ENCODE results near the gene GALNT15.

The GALNT15 gene, protein sequence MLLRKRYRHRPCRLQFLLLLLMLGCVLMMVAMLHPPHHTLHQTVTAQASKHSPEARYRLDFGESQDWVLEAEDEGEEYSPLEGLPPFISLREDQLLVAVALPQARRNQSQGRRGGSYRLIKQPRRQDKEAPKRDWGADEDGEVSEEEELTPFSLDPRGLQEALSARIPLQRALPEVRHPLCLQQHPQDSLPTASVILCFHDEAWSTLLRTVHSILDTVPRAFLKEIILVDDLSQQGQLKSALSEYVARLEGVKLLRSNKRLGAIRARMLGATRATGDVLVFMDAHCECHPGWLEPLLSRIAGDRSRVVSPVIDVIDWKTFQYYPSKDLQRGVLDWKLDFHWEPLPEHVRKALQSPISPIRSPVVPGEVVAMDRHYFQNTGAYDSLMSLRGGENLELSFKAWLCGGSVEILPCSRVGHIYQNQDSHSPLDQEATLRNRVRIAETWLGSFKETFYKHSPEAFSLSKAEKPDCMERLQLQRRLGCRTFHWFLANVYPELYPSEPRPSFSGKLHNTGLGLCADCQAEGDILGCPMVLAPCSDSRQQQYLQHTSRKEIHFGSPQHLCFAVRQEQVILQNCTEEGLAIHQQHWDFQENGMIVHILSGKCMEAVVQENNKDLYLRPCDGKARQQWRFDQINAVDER

DNA sequence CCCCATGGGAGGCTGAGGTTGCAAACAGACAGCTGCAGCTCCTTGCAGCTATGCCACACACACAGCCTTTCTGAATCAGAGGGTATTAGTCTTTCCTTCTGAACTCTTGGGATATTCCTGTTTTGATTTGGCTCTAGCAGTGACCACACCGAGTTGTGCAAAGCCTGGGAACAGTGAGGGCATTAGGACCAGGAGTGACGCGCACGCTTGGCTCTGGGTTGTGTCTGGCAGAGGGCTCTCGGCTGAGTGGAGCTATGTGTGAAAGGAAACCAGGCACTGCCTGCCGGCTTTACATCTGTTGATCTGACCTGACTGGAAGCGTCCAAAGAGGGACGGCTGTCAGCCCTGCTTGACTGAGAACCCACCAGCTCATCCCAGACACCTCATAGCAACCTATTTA is at the start of gene GALNT15:
Gene GALNT15 (plus strand): TSS at position 292 of the 400 bp plus-strand sequence. CDS start 472 bp downstream, outside the sequence.
- no peak for DNase-seq (ENCODE audit: low read depth in 2 of 2)

DNA sequence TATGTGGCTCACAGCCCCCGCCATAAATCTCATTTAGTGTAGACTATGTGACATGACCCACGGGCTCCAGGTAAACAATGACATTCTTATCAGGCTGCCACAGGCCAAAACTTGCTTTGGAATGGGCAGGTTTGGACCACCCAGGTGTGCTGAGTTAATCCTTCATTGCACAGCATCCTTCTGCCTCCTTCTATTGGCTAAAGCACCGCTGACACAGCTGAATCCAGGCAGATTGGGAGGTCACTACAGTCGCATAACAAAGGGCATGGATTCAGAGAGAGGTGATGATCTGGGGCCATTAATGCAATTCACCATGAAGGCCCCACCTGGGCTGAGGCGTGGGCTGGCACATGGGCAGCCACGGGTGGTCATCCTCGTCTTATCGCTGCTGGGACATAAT is 47.8 kb upstream of the GALNT15 start:
- no peak for DNase-seq (ENCODE audit: low read depth in 2 of 2)

DNA sequence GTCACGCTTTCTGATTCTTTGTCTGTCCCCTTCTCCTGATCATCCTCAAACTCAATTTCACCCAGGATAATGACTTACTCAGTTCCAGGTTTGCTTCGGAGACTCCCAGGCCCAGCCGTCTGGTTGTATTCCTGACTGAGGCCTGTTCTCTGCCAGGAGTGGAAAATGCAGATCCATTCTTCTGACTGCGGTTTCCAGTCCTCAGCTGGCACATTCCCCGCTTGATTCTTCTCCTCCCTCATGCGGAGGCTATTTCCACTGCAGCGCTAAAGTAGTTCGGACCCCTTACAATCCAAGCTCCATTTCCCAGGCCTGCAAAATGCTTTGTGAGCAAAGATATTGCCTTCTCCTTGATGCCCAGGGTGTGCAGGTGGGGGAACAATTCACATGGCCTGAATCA is 47.2 kb upstream of the GALNT15 start:
- DNase-seq (ENCODE audit: low read depth in 2 of 2): no peak

DNA sequence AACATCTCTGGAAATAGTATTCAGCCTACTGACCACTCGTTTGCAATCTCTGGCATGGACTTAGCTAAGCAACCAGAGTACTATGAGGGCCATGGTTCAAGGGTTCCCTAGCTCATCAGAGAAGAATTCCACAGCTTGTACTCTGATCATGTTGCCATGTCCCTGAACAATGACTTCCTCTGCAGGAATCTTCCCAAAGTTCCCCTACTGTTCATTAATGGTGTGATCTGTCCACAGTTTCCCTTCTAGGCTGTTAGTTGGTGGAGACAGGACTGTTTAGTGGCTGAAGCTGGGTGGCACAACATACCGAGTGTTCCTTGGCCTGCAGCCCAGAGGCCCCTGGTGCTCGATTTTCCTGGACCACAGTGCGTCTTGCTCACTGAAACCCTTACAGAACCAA is 44.4 kb upstream of the GALNT15 start:
- DNase-seq (ENCODE audit: low read depth in 2 of 2): no peak

DNA sequence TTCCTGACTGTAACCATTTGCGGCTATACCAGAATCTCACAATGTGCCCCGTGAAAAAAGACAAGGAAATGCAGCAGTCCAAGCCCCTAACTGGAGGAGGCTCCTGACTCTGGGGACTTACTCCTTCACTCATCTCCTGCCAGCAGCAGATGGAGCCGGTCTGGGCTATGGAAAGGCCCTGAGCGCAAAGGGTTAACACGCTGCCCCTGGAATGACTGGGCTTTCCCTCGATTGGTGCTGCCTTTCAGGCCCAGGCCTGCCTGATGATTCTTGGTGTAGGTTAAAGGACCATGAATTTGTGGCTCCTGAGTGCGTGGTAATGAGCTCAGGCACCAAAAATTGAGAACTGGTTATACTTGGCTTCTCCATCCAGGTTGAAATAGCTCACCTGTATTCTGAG is 42.3 kb upstream of the GALNT15 start:
- no peak for DNase-seq (ENCODE audit: low read depth in 2 of 2)

DNA sequence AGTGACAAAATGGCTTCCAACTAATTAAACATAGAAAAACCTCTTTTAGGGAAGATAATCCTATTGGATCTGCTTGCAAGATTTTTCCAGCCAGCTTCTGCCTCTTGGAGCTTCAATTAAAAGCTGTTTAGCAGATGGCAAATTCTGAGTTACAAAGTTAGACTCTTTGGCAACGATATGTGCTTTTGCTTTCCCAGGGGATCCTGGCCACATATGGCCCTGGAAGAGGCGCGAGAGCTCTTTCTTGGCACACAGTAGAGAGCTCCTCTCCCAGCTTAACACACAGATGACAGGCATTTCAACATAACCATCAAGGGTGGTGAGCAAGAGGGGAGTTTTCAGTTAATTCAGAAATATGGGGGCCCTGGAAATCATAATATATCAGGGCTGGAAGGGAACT is 41.6 kb upstream of the GALNT15 start:
- no peak for DNase-seq (ENCODE audit: low read depth in 2 of 2)

DNA sequence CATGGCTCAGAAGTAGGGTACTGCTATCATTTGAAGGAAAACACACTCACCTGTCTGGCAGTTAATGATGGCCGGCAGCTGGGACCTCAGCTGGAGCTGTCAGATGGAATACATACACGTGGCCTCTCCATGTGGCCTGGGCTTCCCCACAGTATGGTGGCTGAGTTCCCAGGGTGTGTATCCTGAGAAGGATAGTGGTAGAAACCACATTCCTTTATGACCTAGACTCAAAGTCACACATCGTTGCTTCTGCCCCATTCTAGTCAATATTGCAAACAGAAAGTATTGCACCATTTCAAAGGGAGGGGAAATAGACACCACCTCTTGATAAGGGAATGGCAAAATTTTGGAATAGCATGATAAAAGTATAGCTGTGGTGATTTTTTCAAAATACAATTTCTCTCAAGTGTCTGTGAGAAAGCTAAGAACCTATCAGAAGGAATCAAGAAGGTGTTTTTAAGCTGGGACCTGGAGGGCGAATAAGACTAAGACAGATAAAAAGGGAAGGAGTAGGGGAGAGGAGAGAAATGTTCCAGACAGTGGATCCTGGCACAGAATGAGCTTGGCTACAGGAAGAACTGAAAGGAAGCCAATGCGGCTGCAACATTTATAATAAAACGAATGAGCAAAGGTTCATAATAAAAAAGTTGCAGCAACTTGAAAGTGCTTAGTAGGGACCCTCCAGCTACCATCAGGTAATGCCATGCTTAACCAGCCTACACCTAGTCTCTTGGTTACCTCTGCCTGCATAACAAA is 40.1 kb upstream of the GALNT15 start:
- no peak for DNase-seq (ENCODE audit: low read depth in 2 of 2)

DNA sequence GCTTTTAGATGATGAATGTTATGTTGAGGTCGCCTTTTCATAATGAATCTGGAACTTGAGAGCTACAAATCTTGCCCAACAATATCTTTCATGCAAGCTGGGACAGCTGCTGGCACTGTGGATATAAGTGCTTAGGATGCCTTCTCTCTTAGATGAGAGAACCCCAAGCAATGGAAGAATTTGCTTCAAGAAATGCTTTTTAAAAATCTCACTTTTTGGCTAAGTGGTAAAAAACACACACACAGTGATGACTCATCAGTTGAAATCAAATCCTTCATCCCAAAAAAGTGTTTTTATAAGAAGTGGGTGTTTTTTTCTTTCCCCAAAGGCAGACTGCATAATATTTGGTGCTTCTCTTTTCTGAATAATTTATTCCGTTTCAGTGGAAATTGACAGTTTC is 38.4 kb upstream of the GALNT15 start:
- DNase-seq (ENCODE audit: low read depth in 2 of 2): no peak

DNA sequence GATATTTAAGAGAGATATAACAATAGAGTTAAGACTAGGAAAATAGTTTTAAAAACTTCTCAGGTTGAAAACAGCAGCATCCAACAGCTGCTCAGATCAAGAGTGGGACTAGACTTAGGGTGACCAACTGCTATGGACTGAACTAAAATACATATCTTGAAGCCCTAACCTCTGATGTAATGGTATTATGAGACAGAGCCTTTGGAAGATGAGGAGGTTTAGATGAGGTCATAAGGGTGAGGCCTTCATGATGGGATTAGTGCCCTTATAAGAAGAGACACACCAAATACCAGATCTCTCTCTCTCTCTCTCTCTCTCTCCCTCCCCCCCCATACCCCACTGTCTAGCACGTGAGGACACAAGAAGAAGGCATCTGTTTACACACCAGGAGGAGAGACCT is 37.4 kb upstream of the GALNT15 start:
- no peak for DNase-seq (ENCODE audit: low read depth in 2 of 2)

DNA sequence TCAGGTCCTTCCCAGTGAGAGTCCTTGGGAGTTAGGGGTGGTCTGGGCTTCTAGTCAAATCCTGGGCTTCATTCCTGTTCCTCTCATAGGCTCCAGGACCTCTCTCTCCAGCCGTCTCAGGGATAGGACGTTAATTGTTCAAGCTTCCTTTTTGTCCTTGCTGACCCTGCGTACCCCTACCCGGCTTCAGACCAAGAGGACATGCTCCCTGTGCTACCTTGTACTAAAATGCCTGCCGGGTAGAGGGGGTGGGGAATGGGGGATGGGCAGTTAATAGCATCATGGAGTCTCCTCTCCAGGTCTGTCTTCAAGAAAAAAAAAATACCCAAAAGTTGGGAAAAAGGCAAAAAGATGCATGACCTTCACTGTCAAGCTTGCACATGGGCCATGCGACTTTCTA is 36.5 kb upstream of the GALNT15 start:
- DNase-seq (ENCODE audit: low read depth in 2 of 2): no peak

DNA sequence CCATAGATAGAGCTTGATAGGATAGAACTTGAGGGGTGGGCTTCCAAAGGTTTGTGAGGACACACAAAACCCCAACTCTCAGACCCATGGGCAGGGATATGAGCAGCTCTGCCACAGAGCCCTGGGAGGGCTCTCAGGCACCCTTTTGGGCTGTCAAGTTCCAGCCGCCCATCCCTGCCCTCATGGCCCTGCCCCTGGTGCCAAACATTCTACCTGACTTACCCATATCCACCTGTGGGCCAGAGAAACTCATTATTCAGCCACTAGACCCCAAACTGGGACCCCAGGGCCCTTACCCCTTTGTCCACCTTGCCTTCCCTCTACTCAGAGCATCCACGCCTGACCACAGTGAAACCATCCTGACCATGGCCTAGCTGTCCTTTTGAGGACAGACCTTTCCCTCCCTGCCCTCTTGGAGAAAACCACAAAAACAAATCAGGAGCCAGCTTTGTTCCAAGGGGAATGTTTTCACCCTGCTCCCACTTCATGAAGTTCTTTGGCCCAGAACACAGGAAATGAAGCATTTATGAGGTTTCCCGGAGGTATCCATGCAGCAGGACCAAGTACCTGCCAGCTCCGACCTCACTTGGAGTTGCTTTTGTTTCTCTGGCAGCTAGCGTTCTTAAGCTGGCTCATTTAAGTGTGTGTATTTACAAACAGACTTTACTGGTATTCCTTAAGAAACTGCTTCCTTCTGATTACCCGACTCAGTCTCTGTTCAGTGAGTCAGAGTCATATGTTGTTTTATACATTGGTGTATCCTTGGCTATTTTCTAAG is 34.2 kb upstream of the GALNT15 start:
- no peak for DNase-seq (ENCODE audit: low read depth in 2 of 2)

DNA sequence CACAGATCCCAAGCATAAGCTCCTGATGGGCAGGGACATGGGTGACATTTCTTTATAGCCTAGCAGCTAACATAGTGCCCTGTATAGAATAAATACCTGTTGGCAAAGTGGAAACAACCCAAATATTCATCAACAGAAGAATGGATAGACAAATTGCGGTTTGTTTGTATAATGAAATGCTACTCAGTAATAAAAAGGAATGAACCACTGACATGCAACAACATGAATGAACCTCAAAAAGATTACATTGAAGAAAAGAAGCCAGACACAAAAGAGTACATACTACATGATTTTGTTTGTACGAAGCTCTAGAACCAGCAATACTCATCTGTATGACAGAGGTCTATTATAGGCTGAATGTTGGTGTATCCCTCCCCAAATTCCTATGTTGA is 33.6 kb upstream of the GALNT15 start:
- no peak for DNase-seq (ENCODE audit: low read depth in 2 of 2)

DNA sequence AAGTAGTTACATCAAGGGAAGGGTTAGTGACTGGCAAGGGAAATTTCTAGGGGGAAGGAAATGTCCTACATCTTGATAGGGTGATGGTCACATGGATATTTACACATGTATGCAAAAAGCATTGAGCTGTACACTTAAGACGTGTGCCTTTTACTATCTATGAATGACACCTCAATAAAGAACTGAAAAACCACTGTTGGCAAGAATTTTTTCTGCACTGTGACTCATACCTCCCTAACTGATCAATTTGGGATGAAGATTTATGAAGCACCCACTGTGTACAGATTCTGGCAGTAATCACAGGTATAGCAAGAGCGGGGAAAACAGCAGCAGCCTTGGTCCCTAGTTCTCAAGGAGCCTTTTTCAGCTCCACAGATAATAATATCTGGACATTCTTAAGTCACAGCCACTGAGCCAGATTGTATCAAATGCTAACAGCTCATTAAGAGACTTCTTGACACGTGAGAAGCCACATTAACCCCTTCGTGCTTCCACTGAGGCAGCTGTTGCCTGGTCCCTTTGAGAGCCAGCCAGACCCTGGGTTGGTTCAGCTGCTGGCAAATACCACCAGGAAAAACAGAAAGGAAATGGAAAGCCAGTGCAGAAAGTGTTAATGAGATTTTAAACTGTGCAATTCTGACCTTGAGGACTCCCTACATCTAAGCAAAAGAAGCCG is 32.0 kb upstream of the GALNT15 start:
- no peak for DNase-seq (ENCODE audit: low read depth in 2 of 2)

DNA sequence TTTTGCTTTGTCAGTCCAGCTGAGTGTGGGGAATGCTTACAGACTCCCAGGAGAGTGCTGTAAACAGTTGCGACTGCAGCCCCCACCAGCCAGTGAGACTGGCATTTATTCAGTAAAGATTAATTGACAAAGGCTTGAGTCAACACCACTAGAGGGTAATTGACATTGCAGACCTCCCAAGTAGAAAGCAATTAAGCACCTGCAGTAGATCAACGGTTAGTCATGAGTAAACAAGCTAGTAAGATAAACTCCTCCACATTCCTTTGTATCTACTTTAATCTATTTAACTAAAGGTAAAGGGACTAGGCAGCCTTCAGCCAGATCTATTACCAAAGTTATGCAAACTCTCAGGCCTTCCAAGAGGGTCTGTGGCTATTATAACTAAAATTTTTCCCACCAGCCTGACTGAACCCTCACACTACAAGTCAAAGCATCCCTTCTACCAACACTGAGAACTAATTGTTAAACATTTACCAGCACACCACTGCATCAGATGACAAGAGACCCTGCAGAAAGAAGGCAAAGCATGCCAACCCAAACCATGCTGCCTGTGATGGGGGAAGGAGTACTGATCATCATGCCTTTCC is 30.5 kb upstream of the GALNT15 start:
- no peak for DNase-seq (ENCODE audit: low read depth in 2 of 2)

DNA sequence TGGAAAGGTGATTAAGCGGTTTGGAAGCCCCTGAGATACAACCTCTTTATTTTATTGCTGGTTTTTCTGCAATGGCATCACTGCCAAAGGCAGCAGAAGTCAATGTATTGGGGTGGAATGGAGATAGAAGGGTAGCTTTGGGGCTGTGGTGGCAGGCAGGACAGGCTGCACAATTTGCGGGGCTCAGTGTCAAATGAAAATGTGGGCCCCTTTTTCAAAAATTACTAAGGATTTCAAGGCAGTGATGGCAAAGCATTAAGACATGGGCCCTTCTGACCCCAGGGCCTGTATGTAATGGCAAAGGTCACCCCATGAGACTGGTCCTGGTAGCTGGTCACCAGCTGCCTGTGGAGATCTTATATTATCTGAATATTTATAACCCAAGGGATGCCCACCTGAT is 29.3 kb upstream of the GALNT15 start:
- DNase-seq (ENCODE audit: low read depth in 2 of 2): no peak

DNA sequence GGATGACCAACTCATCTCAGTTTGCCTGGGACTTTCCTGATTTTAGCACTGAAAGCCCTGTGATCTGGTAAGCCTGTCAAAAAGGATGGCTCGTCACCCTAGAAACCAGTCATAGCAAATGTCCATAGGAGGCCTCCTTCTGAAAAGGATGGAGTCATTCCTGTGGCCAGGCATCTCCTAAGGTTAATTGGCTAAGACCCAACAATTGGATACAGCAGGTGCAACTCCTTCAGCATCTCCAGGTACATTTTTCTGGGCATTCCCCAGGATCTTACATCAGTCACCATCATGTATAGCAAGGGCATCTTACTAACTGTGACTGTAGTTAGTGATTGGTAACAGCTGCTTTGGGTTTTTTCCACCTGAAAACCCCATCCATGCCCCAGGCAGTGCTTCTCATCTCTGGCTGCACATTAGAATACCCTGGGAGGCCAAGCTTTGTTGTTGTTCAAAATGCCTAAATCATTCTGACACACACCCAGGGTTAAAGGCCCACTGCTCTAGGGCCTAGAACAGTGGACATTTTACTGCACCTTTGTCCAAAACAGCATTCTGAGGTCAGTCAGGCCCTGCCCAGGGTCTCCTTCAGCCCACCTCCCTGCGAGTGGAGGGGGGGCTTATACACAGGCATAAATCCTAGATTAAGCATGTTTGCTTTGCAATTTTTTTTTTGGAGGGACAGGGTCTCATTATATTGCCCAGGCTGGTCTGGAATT is 28.3 kb upstream of the GALNT15 start:
- DNase-seq (ENCODE audit: low read depth in 2 of 2): no peak

DNA sequence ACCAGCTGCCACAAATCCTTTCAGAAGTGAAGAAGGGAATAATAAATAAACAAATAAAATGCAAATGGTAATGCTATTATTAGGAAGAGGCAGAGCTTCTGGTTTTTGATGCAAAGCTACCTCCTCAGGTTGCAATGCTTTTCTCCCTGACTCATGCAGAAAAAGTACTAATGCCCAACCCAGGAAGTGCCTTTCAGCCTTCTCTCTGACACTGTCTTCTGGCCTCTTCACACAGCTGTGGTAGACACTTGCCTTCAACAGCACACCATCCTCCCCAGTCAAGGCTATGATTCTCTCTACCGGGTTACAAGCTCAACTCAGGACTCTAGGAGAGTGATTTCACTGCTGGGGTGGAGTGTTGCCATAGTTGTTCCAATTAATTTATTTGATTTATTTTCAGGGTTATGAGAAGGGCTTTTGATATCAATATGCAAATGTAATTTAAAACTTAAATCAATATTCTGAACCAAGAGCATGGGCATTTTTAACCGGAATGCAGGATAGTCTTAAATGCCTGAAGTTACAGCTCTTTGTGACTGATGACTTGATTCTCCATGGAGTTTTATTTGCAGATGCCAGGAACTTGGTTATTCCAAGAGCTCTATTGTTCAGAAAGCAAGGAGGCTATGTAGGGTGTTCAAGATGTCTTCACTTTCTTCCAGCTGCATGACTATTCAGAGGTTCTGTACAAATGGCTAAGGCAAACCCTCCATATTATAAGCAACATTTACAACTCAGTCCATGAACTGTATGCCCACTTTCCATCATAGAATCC is 27.1 kb upstream of the GALNT15 start:
- DNase-seq (ENCODE audit: low read depth in 2 of 2): no peak

DNA sequence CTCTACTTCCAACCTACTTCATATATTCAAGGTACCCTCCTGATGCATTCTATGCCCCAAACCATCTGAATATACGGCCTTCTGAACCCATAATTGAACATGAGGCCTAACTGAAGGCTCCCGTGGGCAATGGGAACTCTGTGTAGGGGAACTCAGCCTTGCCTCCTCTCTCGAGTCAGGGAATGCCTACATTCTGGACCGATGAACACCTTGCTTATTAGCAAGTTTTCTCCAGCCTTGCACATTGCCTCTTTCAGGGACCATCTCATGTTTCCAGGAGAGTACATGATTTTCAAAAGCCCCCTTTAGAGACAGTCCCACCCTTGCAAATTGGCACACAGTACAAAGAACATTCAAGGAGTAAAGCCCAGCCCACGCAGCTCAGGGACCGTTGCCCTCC is 26.3 kb upstream of the GALNT15 start:
- DNase-seq (ENCODE audit: low read depth in 2 of 2): no peak

DNA sequence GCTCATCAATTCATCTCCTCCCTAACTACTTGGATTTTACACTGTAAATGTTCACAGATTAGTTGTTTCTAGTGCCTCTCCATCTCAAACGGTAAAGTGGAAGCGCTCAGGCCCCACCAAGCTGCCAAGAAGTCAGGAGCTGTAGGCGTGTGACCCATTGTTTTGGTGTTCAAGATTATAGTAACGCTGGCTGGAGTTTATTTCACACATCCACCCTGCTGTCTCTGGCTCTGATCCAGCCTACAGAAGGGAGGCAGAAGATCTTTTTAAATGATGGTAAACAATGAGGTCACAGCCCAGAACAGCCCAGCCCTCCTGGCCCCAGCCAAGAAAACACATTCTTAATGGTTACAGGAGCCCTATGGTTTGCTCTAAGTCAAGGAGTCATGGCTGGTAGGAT is 25.7 kb upstream of the GALNT15 start:
- no peak for DNase-seq (ENCODE audit: low read depth in 2 of 2)

DNA sequence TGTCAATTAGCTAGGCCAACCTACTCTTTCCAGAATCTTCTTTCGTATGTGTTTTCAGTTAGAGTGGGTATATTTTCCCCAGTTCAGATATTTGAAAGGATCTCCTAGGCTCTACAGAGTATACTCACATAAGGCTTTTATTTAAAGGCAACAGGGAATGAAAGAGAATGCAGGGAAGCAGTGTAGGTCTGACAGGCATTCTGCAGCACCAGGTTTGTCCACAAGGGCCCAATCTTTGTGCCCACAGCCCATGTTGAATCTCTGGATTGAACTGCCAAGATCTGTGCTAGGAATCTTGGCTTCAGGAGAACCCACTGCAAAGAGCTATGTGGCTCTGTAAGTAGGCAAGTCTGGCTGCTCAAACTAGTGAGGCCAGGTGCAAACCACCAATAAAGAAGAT is 24.2 kb upstream of the GALNT15 start:
- no peak for DNase-seq (ENCODE audit: low read depth in 2 of 2)

Data from stimulated activated CD4-positive, alpha-beta T cell treated with anti-CD3 and anti-CD28 coated beads, Interleukin-4, amount 100 ng/mL, for 48 hours (primary cell).